K562 (cell line): ENCODE data around the gene MAS1L. TPM values are rescaled to one million over a fixed set of nuclear protein-coding genes. Genes with fewer than 3 reads are reported as not detected.

ENCODE experiments used
- ATAC-seq: fragments of 200-7000 bp; cut with Tn5 transposase; 3 replicates; pipeline ENCODE4 v1.9.1; 2020; ENCODE audit warnings: moderate library complexity
- BruUV-seq: library from RNA; stranded (reverse); fragments of 400-500 nt; replicated peaks from 2 replicates; lab custom pipeline; 2021; lab: Mats Ljungman, UMichigan
- CTCF ChIA-PET: fragments of 300-600 bp; formaldehyde crosslinking; extraction: SDS; loops from one replicate; lab custom pipeline; 2021; ENCODE audit warnings: low intra/inter-chr PET ratio; lab: Yijun Ruan, JAX
- POLR2A ChIA-PET: fragments of 300-600, 350-650 bp; sonication (Branson Sonifier 250); formaldehyde crosslinking; extraction: SDS; loops from one replicate; lab custom pipeline; 2021; ENCODE audit warnings: antibody characterized with exemption, inconsistent platforms; lab: Yijun Ruan, JAX
- DNase-seq, 4 experiments: peaks; one replicate each; pipeline versions ENCODE4 v3.0.0 to v3.0.0-alpha.2; 2011 to 2018; ENCODE audit warnings: low spot score in 3 of 4, mixed read lengths in 3 of 4; ENCODE audit errors: extremely low read depth in 1 of 4
- FAIRE-seq: peaks from 2 replicates; lab custom pipeline; 2011; peaks lifted over from hg19 to GRCh38; lab: Jason Lieb, UNC
- H2AFZ ChIP-seq: 2 replicates; pipeline ENCODE4 v1.6.0; 2011; ENCODE audit warnings: low read depth, low read length, control low read depth, inconsistent platforms
- H3K27ac ChIP-seq: fragments of 200-600 bp; 3 replicates; pipeline ENCODE4 v1.8.0; 2011; ENCODE audit warnings: low read depth, mild to moderate bottlenecking, control low read depth, inconsistent platforms, low read length, moderate library complexity, mixed read lengths; ENCODE audit errors: extremely low read depth
- H3K27me3 ChIP-seq, 2 experiments: fragments of 300-600 bp in 1 of 2; 2 replicates in 1 of 2; 3 replicates in 1 of 2; pipeline versions ENCODE4 v1.6.0 to v1.8.0; 2011; ENCODE audit warnings: inconsistent platforms in 2 of 2, low read length in 2 of 2, mild to moderate bottlenecking in 1 of 2, mixed read lengths in 1 of 2, moderate library complexity in 1 of 2; ENCODE audit not compliant: control insufficient read depth in 2 of 2, insufficient read depth in 2 of 2
- H3K36me3 ChIP-seq: fragments of 300-600 bp; 3 replicates; pipeline ENCODE4 v1.8.0; 2011; ENCODE audit warnings: mild to moderate bottlenecking, low read length, inconsistent platforms; ENCODE audit not compliant: control insufficient read depth, insufficient read depth
- H3K4me1 ChIP-seq, 2 experiments: fragments of 200-600 bp in 1 of 2; replicated peaks in 1 of 2; 2 replicates in 1 of 2; 3 replicates in 1 of 2; pipeline versions ENCODE4 v1.5.1 to v1.8.0; 2011; ENCODE audit warnings: inconsistent platforms in 2 of 2, low read length in 2 of 2, mild to moderate bottlenecking in 1 of 2, mixed read lengths in 1 of 2, moderate library complexity in 1 of 2; ENCODE audit not compliant: control insufficient read depth in 2 of 2, insufficient read depth in 2 of 2
- H3K4me2 ChIP-seq: 2 replicates; pipeline ENCODE4 v1.6.1; 2011; ENCODE audit warnings: low read length, control low read depth, inconsistent platforms, mixed read lengths; ENCODE audit not compliant: insufficient read depth
- H3K4me3 ChIP-seq: fragments of 200-600 bp; sonication (generic), shearing (Covaris generic); 2 replicates; pipeline ENCODE4 v1.5.1; 2016; ENCODE audit warnings: control low read depth, inconsistent platforms
- H3K79me2 ChIP-seq: fragments of 200-600 bp; 3 replicates; pipeline ENCODE4 v1.8.0; 2011; ENCODE audit warnings: low read length, inconsistent platforms; ENCODE audit not compliant: control insufficient read depth, insufficient read depth
- H3K9ac ChIP-seq, 2 experiments: 2 replicates each; pipeline versions ENCODE4 v1.6.0 to v1.6.1; 2011; ENCODE audit warnings: low read depth in 2 of 2, low read length in 2 of 2, control low read depth in 1 of 2, inconsistent platforms in 1 of 2, mild to moderate bottlenecking in 1 of 2, mixed read lengths in 1 of 2; ENCODE audit not compliant: insufficient read depth in 1 of 2
- H3K9me1 ChIP-seq: one replicate; pipeline ENCODE4 v1.6.0; 2011; ENCODE audit warnings: inconsistent platforms, mild to moderate bottlenecking, low read length, moderate library complexity; ENCODE audit not compliant: control insufficient read depth, insufficient read depth
- H3K9me3 ChIP-seq: replicated peaks from 2 replicates; pipeline ENCODE4 v1.5.1; 2011; ENCODE audit warnings: low read depth, low read length, inconsistent platforms; ENCODE audit not compliant: control insufficient read depth, insufficient read depth
- H4K20me1 ChIP-seq: replicated peaks from 2 replicates; pipeline ENCODE4 v1.6.1; 2011; ENCODE audit warnings: low read length, inconsistent platforms, mixed read lengths; ENCODE audit not compliant: control insufficient read depth, insufficient read depth
- FOXA3 ChIP-seq, 2 experiments: fragments of 450-650 bp in 1 of 2; sonication (generic) in 1 of 2; formaldehyde crosslinking; IDR thresholded peaks in 1 of 2; conservative IDR thresholded peaks in 1 of 2; 2 replicates each; pipeline versions ENCODE4 v1.4.0 to v1.8.0; 2020 to 2022; ENCODE audit warnings: mild to moderate bottlenecking in 2 of 2, missing genetic modification reagents in 1 of 2
- GATAD2A ChIP-seq: fragments of 450-650 bp; IDR thresholded peaks from 2 replicates; pipeline ENCODE4 v1.6.1; 2017
- POLR2B ChIP-seq: fragments of 450-650 bp; IDR thresholded peaks from 2 replicates; pipeline ENCODE4 v1.6.1; 2018; ENCODE audit warnings: low read depth; ENCODE audit not compliant: partially characterized antibody
- RCOR1 ChIP-seq, 2 experiments: IDR thresholded peaks; 2 replicates each; pipeline ENCODE4 v1.6.1; 2012; ENCODE audit warnings: low read depth in 2 of 2, low read length in 2 of 2, borderline replicate concordance in 1 of 2, improper control_type of control experiment in 1 of 2
- SFPQ ChIP-seq: fragments of 200-400 bp; formaldehyde crosslinking; IDR thresholded peaks from 2 replicates; pipeline ENCODE4 v1.6.1; 2017; ENCODE audit warnings: mild to moderate bottlenecking, low read depth, low read length, moderate library complexity
- TARDBP ChIP-seq: fragments of 450-650 bp; IDR thresholded peaks from 2 replicates; pipeline ENCODE4 v1.6.1; 2016
- YBX1 ChIP-seq: fragments of 450-650 bp; IDR thresholded peaks from 2 replicates; pipeline ENCODE4 v1.7.1; 2016; ENCODE audit warnings: mild to moderate bottlenecking
- ZNF274 ChIP-seq: IDR thresholded peaks from 2 replicates; pipeline ENCODE4 v1.6.1; 2011; ENCODE audit warnings: low read depth, mild to moderate bottlenecking, low read length, moderate library complexity, borderline replicate concordance
- in situ Hi-C: fragments of 300-500 bp; cut with MboI; formaldehyde crosslinking; loops from 4 replicates; pipeline ENCODE4 v1.15.0; 2018; ENCODE audit warnings: inconsistent platforms, mixed read lengths
- intact Hi-C: fragments of 100-400 bp; cut with micrococcal nuclease; formaldehyde crosslinking; loops from 2 replicates; pipeline ENCODE4 v1.14.2; 2022
- polyA plus RNA-seq, 8 experiments: library from polyadenylated mRNA; depleted of rRNA in 4 of 8; stranded (reverse) in 5 of 8; unstranded in 3 of 8; fragments of >200 nt; fragmentation: Nextera tagmentation in 2 of 8; fragmentation: Illumina TruSeq in 1 of 8; extraction: Ambion mirVana in 2 of 8; extraction: Trizol in 1 of 8; gene quantifications; 2 replicates each; pipeline versions ENCODE4 v1.2.1 to v1.2.3, GENCODE V29; 2011 to 2014; ENCODE audit warnings: inconsistent platforms in 1 of 8, missing spikeins in 1 of 8
- total RNA-seq, 7 experiments: library from RNA; depleted of rRNA in 6 of 7; stranded (reverse); fragments of >200 nt in 6 of 7; fragmentation: Illumina TruSeq in 2 of 7; extraction: Trizol in 2 of 7; gene quantifications; 2 replicates each; pipeline versions ENCODE4 v1.2.1 to v1.2.3, GENCODE V29; 2011 to 2021; ENCODE audit warnings: low replicate concordance in 1 of 7

Gene MAS1L
- total and polyA plus RNA-seq, 9 of the 15 experiments (the other 6 are each of a cell fraction or from before 2014, with no cell fraction given) = not detected

- DNase-seq (no peak), FAIRE-seq (no peak), ATAC-seq (no peak)
- peaks cover 8 to 39% of the 10 kb centered on the region in 2 experiments; a peak in 4 of 5 replicates for H3K4me1 ChIP-seq
- ChIA-PET POLR2A (no interaction called here), CTCF (no interaction called here)
- H3K9me1 ChIP-seq = no peaks in the 10 kb centered on the region
- H3K79me2 ChIP-seq = no peaks in the 10 kb centered on the region
- no peak overlapping the region for H3K9ac ChIP-seq
- H3K36me3 ChIP-seq = no peaks in the 10 kb centered on the region
- TF ChIP-seq POLR2B (no peak), SFPQ (no peak), YBX1 (no peak), RCOR1 (IDR thresholded peaks at IDR 0.05; ENCODE audit: borderline replicate concordance in 1 of 2, low read depth in 2 of 2, low read length in 2 of 2) (no peak), GATAD2A (no peak), TARDBP (no peak), FOXA3 (CRISPR knock-in tag; conservative IDR thresholded peaks at IDR 0.05 in 1 of 2, IDR thresholded peaks at IDR 0.05 in 1 of 2) (no peak), ZNF274 (peak; percentile 32; the same call in 1 of the 2 replicates)
- intact Hi-C loops (no loop called here), in situ Hi-C loops (no loop called here)
- H3K4me2 ChIP-seq = no peak overlapping the region
- H3K9me3 ChIP-seq = no peaks in the 10 kb centered on the region
- no TSS peak for BruUV-seq
- no peak overlapping the region for H3K4me3 ChIP-seq
- no peak overlapping the region for H2AFZ ChIP-seq
- H3K27me3 ChIP-seq = no peaks in the 10 kb centered on the region
- no peak overlapping the region for H3K27ac ChIP-seq
- H4K20me1 ChIP-seq = no peaks in the 10 kb centered on the region
Observed at GRCh38 chr6:29488874-29489273, 1.1 kb upstream of the MAS1L start.
